SH-SY5Y (cell line): ENCODE results near the gene SIDT1.

Source experiments
- GATA2 ChIP-seq: IDR thresholded peaks from 2 replicates; pipeline ENCODE4 v1.6.1; 2011; ENCODE audit warnings: mild to moderate bottlenecking, low read depth, low read length
- GATA3 ChIP-seq: IDR thresholded peaks from 2 replicates; pipeline ENCODE4 v1.6.1; 2011; ENCODE audit warnings: low read depth, mild to moderate bottlenecking, low read length, moderate library complexity

SIDT1 gene

DNA sequence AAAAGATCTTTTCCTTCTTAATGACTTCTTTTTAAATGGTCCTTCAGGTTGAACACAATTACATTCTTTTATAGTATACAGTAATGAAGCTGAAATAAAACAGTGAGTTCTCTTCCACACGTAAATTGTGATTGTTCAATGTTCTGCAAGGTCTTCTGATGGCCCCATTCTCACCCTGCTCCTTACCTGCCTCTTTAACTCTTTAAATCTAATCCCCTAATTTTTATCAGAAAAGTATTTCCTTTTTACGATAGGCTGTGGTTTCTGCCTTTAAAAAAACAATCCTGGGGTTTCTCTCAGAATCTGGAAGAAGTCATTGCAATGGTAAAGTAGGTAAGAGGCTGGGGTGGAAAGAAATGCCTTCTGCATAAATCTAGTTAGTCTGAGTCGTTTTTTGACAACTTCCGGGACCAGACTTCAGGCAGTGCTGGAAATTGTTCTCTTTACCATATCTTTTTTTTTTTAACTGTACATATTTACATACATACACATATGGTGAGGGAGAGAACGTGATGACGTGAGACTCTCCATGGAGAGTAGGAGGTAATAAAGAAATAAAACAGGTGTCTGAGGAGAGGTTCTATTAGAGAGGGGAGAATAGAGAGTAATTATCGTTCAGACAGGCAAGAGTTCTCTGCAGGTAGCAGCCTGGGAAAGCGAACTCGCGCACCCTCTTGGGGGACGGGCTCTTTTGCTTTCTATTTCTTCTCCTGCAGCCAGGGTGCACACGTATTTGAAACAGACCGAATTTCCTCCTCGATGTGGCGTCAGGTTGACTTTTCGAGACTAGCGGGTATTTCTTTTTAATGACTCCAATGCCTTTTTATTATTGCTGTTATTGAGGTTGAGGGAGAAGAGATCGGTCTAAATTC lies at the start of gene SIDT1:
Gene SIDT1 (plus strand): TSS at position 730 of the 872 bp plus-strand sequence. CDS start 467 bp downstream, outside the sequence.
- no peak for TF ChIP-seq GATA3
- TF ChIP-seq GATA2: no peak

DNA sequence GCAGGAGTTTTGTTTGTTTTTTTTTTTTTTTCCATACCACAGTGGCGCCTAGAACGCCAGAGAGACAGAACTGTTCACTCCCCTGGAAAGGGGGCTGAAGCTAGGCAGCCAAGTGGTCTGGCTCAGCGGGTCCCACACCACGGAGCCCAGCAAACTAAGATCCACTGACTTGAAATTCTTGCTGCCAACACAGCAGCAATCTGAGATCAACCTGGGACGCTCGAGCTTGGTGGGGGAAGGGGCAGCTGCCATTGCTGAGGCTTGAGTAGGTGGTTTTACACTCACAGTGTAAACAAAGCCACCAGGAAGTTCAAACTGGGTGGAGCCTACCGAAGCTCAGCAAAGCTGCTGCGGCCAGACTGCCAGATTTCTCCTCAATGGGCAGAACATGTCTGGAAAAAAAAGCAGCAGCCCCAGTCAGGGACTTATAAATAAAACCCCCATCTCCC lies 47.2 kb upstream of the SIDT1 start:
- no peak for TF ChIP-seq GATA2
- no peak for TF ChIP-seq GATA3

DNA sequence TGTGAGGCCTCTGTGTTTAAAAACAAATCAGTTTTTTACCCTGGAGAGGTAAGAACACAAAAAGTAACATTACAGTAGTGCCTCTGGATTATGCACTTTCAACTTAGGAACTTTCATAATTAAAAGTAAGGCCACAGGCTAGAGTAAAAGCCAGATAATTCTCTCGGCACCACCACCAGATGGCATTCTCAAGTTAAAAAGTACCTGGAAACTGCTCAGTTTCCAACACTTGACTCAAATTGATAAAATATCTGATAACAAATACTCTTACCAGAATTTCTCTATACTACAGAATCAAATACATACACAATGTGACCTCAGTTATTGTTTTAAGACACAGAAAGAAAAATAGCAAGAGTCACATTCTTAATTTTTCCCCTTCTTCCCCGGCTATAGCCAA lies 37.3 kb upstream of the SIDT1 start:
- TF ChIP-seq GATA3 (no peak), GATA2 (no peak)

- TF ChIP-seq GATA3: no peak
- no peak for TF ChIP-seq GATA2
Measured at GRCh38 chr3:113496924-113497323, 35.4 kb upstream of the SIDT1 start.

DNA sequence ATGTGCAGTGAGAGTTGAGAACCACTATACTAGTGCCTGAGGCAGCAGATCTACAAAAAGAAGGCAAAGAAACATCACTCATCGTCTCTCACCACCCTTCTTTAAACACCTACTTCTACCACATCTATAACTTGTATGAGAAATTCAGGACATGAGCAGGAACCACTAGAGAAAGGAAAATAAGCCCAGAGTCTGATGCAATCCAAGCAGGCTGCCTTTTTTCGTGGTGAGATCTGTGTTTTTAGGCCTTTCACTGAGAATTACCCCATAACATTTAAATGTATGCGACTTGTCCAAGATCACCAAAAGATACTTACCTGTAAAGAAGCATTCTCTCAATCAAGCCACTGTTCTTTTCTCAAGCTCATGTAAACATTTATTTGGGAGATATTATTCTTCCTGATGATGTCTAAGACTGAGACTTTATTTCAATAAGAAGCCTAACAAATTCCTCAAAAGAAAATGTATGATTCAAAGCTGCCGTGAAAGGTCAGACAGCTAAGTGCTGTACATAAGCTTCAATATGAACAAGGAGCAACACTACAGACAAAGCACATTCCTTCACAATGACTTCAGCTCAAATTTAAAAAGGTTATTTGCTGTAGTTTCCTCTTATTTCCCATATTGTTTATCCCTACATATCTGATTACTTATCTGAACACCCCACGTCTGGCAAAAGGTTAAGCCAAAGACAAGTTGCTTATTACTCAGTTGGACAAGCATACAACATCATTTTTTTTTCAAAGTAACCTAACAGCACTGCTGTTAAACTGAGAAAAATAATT lies 33.9 kb upstream of the SIDT1 start:
- no peak for TF ChIP-seq GATA3
- TF ChIP-seq GATA2: no peak

- TF ChIP-seq GATA2: no peak
- TF ChIP-seq GATA3: no peak
Measured at GRCh38 chr3:113499081-113499480, 33.3 kb upstream of the SIDT1 start.

- no peak for TF ChIP-seq GATA2
- no peak for TF ChIP-seq GATA3
Measured at GRCh38 chr3:113501597-113501996, 30.8 kb upstream of the SIDT1 start.

- TF ChIP-seq GATA2: no peak
- TF ChIP-seq GATA3: no peak
Measured at GRCh38 chr3:113505867-113506266, 26.5 kb upstream of the SIDT1 start.

GRCh38 chr3:113507501-113508067 lies 24.8 kb upstream of the SIDT1 start:
- TF ChIP-seq GATA3: no peak
- TF ChIP-seq GATA2: no peak

DNA sequence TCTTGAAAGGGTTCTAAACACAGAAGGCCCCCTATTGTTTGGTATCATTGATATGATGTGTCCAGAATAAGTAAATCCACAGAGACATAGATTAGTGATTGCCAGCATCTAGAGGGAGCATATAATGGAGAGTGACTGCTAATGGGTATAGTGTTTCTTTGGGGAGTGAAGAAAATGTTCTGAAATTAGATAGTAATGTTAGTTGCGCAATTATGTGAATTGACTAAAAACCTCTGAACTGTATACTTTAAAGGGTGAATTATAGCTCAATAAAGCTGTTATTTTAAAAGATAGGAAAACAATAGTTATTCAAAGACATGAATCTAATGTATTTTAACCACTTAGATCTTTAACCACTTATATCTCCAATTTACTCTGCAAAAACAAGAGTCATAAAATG lies 23.4 kb upstream of the SIDT1 start:
- no peak for TF ChIP-seq GATA3
- no peak for TF ChIP-seq GATA2

- TF ChIP-seq GATA2 (no peak), GATA3 (no peak)
Measured at GRCh38 chr3:113514265-113514769, 18.0 kb upstream of the SIDT1 start.

DNA sequence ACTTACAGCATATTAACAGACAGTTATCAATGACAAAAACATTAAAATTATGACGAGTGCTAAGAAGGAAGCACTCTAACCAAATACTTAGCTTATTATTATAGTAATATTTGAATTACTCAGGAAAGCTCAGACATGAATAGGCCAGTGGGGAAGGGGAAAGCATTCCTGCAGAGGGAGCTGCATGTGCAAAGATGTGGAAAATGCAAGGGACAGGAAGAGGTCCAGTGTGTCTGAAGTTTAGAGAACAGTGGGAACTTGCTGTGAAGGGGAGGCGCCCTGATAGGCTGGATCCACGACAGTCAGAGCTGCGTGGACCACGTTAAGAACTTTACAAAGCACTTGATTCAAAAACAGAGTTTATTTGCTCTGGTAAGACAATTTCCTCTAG lies 16.2 kb upstream of the SIDT1 start:
- TF ChIP-seq GATA2 (no peak), GATA3 (no peak)

DNA sequence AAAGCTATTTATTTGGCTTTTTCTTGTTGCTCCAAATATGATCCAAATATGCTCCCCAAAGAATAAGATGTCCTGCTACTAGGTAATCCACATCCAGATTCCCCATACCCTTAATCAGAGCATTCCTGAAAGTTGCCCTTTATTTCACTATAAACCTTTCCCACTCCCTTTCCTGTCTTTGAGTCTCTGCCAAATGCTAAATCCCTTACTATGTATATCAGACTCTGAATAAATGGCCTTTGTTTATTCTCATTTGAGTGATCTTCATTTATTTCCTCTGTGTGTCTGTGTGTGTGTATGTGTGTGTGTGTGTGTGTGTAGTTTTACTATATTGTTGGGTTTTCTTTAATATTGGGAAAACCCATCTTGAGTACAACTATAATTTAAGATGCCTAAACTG lies 10.4 kb upstream of the SIDT1 start:
- no peak for TF ChIP-seq GATA3

- TF ChIP-seq GATA3: no peak
- TF ChIP-seq GATA2: no peak
Measured at GRCh38 chr3:113523241-113523640, 9.1 kb upstream of the SIDT1 start.
